H1 (cell line): ENCODE measurements around the gene TOR4A. TPM values are rescaled to one million over a fixed set of nuclear protein-coding genes. Genes with fewer than 3 reads are reported as not detected.

Experiments
- EZH2 ChIP-seq: fragments of 200-600 bp; sonication (generic); IDR thresholded peaks from 2 replicates; pipeline ENCODE4 v1.7.1; 2012; ENCODE audit warnings: low read depth, mild to moderate bottlenecking, moderate library complexity, low read length, inconsistent platforms; ENCODE audit not compliant: severe bottlenecking
- KDM4A ChIP-seq: IDR thresholded peaks from one replicate; pipeline ENCODE4 v1.7.1; 2012; ENCODE audit warnings: low read depth, mild to moderate bottlenecking, moderate library complexity, low read length, inconsistent platforms; ENCODE audit not compliant: severe bottlenecking
- SP4 ChIP-seq: IDR thresholded peaks from 2 replicates; pipeline ENCODE4 v1.6.1; 2012; ENCODE audit warnings: low read length, inconsistent platforms
- polyA plus RNA-seq, 7 experiments: library from polyadenylated mRNA; depleted of rRNA in 3 of 7; stranded (reverse) in 5 of 7; unstranded in 2 of 7; fragments of >200 nt in 5 of 7; fragments of 200-250 nt in 2 of 7; gene quantifications; 1 replicate in 5 of 7; 2 replicates in 1 of 7; 4 replicates in 1 of 7; pipeline versions ENCODE4 v1.2.1 to v1.2.3, GENCODE V29; 2011 to 2013; ENCODE audit warnings: missing spikeins in 2 of 7, mixed read lengths in 2 of 7
- total RNA-seq: library from RNA; stranded (reverse); fragmentation: NEBNext Ultra II Directional; extraction: Animal tissue kit (Norgen Biotek cat#: 25700); gene quantifications from 2 replicates; pipeline ENCODE4 v1.2.1, GENCODE V29; 2021

TOR4A gene
- total and polyA plus RNA-seq, 2 of the 8 experiments (the other 6 are each of a cell fraction or from before 2014, with no cell fraction given): 8.4 to 9.3 TPM

- TF ChIP-seq EZH2 (no peak), KDM4A (no peak), SP4 (no peak)
These were observed 25.8 kb upstream of the TOR4A start (continued) for GRCh38 chr9:137251490-137252268.
